Measurements from ENCODE around the gene PDZRN3.

Gene PDZRN3

DNA sequence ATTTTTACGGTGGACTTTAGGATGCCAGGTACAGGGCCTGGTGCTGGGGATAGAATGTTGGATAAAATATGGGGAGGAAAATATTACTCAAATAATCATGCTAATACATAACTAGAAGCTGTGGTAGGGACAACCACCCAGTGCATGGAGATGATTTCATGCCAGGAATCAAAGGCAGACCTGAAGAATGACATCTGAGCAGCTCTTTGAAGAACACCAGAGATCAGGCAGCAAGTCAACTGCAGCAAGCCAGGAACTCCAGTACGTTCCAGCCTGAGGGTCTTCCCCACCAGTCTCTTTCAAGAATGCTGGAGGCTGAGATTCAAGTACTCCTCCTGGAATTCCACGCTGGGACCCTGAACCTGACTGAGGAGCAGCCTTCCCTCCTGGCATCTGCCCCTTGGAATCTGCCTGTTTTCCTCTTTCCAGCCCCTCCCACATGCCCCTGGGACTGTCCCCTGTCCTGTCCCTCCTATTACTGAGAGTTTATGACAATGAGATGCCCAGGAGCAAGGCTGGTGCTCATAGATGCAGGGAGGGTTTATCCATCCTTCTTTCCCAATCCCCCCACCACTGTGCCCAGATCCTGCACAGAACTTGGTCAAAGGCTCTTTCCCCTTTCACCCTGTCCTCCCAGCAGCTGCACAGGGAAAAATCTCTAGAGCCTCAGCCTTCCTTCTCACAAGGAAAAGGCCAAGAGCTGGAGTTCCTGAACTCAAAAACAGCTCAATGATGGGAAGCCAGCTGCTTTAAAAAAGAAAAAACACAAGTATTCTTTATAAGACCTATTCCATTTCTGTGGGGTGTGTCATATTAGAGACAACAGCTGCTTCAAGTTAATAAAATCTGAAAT, 68.0 kb downstream of the PDZRN3 start:
- no peak for DNase-seq (ENCODE audit: low read depth)

DNA sequence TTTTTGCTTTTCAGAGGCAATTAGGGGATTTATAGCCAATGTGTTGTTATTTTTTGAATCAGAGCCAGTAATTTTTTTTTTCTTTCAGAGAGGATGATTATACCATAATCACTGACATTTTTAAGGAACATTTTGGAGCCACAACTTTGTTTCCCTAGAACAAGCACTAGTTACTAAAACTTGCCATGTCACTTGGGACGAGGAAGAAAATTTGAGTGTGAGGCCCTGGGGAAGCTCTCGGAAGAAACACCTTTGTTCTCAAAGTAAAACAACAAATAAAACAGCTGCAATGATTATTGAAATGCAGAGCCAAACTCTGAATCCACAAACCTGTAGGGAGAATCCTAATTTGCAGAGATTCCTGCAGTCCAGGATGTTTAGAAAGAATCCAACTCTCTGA, 69.7 kb downstream of the PDZRN3 start:
- DNase-seq (ENCODE audit: low read depth), result no peak

DNA sequence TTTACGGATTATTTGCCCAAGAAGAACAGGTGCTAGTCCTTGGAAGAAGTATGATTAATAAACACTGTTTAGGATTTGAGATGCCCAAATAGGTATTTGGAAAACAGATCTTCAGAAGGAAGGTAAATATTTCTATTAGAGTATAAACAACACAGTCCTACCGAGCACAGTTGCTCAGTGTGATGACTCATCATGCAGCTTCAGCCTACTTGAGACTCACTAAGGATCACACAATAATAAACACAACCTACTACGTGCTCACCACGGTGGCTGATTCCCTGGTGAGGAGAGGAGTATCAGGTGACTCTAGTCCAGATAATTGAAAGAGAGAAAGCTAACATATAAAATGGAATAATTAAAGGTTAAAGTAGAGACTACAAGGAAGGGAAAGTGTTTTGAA, 72.0 kb downstream of the PDZRN3 start:
- DNase-seq (ENCODE audit: low read depth), result no peak

DNA sequence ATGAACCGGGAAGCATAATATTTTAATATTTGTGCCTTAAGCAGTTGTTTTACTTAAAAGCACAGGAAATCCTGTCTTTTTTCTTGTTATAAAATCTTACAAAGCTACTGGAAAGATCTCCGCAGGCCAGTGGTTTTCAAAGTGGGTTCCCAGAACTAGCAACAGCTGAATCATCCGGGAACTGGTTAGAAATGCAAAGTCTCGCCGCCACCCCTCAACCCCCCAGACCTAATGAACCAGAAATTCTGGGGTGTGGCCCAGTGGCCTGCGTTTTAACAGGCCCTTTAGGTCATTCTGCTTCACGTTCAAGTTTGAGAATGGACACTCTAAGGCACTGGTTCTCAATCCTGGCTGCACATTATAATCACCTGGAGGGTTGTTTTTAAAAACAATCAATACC, 74.7 kb downstream of the PDZRN3 start:
- no peak for DNase-seq (ENCODE audit: low read depth)

DNA sequence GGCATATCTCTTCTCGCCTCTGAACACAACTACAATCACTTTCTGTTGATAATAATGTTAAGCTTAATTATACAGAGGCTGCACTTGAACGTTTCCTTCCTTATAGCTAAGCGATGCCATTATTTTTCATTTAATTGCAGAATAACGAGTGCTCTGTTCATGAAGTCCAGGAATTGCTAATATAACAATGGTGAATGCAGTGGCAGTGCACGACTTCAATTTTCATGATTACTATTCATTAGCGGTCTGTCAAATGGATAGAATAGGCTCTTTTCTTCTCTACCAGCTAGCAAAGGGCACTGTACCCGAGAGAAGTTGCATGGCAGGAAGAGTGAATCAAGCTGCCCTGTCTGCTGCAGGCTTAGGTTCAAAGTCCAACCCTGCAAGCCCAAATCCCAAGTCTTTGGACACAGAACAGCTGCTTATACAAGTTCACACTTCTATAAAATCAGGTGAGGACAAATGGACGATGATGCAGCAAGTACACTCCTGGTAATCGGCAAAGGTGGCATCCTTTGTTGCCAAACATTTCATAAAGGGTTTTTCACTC, 75.6 kb downstream of the PDZRN3 start:
- DNase-seq (ENCODE audit: low read depth), result no peak

DNA sequence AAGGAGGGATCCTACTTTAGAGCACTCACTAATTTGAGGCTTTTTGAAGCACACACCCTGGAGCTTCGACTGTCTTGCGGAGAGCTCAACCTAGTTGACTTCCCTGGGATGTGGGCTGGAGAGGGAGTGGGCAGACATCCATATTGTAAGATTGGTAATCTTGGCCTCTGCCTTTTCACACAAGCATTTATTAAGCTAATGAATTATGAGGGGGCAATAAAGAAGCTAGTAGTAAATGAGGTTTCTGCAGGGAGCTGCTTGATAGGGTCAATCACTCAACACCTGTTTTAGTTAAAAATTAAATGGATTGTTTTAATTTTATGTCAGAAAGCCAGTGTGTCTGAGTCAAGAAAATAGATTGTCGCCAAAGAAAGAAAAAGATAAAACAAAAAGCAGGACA, 76.3 kb downstream of the PDZRN3 start:
- DNase-seq (ENCODE audit: low read depth), result no peak

DNA sequence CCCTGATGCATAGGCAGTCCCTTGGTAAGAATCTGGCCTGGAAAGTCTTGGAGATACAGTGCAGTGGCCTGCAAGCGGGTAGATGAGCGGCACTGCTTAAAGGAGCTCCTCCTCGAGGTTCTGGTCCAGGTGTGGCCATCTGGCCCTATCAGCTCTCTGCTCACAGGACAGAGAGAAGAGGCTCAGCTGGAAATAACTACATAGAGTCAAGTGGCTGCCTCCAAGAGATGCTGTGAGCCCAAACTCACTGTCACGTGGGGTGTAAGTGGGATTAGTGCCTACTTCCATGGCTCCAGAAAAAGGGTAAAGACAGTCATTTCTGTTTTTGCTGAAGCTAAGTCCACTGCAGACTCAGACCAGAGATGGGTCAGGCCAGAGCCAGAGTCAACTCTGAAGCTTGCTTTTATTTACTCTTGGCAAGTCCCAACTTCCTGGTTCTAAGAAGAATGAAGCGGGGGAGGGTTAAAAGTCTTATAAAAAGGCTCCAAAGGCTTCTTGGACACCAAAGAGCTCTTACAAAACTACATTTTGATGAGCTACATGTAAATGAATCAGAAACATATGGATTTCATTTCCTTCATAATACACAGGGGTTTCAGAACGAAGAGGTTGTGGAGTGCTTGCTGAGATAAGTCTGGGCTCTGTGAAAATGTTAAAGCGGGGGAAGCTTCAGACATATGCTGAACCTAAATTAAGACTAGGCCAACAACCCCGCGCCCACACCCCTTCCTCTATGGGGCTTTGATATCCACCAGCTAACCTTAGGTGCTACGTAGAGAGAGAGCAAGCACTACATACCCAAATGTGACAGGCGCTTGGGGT, 77.1 kb downstream of the PDZRN3 start:
- no peak for DNase-seq (ENCODE audit: low read depth)

DNA sequence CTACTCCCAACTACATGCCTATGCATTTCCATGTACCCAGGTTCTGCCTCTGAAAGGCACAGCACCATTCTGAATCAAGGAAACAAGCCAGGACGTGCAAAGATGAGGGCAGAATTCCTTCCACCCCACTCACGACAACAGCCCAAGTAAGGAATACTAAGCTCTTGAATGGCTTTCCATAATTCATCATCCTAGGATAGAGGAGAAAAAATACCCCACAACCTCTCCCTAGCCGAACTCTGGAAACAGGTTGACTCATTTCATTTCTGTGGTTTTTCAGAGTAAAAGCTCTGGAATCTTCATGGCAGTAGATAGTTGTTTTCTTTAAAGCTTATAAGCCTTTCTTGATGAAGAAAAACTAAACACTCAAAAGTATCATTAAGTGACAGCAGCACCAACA, 77.8 kb downstream of the PDZRN3 start:
- no peak for DNase-seq (ENCODE audit: low read depth)

DNA sequence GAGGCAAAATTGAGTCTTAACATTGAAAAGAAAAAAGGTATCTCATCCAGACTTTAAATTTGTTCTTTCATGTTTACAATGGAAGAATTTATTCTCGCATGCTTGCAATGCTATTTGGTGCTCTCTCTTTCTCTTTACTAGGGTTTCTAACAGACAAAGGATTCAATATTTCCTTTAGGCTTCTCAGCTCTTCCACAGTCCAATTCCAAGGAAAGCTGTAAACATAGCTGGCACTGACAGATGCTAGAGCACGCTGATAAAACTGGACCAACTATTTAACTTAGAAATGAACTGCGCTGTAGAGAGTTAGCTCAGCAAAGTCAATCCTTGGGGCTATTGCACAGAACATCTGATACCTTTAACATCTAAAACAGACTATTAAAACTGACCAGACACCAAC, 81.3 kb downstream of the PDZRN3 start:
- DNase-seq (ENCODE audit: low read depth), result no peak

DNA sequence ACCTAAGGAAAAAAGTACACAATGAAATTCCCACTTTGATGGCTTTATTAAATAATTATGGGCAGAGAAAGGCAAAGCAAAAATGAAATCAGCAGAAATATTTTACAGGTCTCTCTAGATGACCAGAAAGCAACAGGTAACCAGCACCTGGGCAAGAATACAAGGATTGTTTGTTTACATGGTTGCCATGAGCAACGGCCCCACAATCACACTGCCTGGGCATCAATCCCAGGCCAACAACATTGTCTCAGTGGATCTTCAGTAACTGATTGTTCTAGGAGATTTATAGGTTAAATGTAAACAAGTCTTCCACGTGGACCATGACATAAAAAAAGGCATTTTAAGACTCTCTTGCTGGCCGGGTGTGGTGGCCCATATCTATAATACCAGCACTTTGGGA, 82.6 kb downstream of the PDZRN3 start:
- DNase-seq (ENCODE audit: low read depth), result no peak

DNA sequence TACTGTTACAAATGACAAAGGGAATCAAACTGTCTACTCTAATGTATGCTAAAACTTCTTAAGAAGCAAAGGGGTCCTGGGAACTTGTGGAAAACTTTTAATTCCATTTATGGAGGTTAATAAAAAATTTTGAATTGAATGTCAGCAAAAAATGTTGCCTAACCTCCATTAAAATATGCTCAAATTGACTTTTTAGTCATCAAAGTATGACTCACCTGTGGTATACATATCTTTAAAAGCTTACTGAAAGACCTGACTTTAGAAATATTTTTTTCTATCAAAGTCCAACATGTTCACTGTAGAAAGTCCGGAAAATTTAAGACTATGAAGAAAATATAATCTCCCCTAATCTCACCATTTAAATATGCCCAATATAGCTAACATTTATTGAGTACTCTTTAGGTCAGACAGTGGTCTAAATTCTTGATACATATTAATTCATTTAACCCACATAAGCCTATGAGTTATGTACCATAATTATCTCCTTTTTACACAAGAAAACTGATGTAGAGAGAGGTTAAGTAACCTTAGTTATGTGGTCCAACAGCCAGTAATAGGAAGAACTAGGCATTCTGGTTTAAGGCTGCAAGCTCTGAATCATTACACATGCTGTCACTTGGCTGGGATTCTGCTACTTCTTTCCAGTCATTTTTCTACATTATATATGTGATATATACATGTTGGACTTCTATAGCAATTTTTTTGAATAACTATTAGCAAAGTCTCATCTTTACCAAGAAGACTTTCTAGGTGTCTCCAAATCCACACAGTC, 83.6 kb downstream of the PDZRN3 start:
- no peak for DNase-seq (ENCODE audit: low read depth)

DNA sequence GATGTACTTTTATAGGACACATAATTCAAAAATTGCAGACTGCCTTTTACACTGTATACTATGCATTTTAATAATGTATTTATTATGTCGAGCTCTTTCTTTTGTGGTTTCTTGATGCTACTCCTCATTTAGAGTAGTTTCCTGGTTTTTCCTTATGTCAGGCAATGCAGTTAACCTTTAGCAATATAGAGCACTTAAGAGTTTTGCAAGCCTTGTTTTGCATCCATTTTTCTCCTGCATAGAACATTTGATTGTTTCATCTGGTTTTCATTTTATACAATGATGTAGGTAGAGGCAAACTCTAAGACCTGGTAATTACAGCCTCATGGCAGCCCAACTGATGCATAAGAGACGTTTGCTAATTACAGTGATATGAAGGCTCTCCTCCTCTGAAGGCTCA, 86.3 kb downstream of the PDZRN3 start:
- no peak for DNase-seq (ENCODE audit: low read depth)

DNA sequence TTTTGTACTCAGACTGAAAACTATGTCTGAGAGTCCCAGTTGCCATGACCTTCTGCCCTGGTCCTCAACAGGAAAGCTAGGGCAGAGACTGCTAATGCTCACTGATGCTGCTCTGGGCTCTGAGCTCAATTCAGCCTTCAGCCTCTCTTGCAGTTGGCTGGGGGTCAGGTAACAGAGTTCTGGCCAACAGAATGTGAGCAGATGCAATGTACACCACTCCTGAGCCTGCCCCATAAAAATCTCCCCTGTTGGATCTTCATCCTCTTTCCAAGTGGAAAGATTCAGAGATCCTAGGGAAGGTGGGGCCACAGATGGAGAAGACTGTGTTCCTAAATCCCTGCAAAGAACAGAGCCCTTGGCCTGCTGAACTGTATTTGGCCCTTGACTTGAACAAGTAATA, 87.8 kb downstream of the PDZRN3 start:
- DNase-seq (ENCODE audit: low read depth), result no peak

DNA sequence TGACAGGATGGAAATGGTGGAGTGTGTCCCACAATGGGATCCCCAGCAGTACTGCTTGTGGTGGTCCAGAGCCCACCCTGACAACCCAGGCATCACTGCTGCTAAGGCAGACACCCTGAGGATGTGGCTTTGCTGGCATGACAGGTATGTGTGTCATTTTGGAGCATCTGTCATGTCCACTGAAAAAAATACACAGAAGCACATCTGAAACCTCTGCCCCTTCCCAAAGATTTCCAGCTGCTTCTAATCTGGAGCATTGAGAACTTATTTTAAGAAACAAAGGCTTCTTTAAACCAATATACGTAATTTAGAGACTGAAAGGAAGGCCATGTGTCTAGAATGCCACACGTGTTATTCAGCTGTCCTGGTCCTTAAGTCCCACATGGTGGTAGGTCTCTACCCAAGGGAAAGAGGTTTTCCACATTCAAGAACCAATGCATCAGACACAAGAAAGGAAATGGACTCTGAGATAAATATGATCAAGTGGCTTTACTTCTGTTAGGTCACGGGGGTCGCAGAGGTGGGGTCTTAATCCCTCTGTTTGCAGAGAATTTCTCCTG, 88.3 kb downstream of the PDZRN3 start:
- no peak for DNase-seq (ENCODE audit: low read depth)

DNA sequence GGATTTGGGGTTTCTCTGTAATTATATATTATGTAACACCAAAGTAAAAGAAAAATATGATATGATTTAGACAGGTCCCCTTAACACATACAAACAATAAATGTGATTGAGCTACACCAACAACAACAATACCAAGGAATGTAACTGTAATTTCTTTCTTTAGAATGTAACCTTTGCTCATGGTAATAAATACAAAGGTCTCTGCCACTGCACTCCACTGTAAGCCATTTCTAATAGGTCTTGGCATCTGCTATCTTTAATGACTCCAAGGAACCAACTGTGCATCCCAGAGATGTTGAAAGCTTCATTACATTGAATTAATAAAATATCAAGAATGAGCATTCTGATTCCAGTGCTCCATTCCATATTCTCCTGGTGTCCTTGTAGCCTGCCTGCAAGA, 88.8 kb downstream of the PDZRN3 start:
- DNase-seq (ENCODE audit: low read depth), result no peak

DNA sequence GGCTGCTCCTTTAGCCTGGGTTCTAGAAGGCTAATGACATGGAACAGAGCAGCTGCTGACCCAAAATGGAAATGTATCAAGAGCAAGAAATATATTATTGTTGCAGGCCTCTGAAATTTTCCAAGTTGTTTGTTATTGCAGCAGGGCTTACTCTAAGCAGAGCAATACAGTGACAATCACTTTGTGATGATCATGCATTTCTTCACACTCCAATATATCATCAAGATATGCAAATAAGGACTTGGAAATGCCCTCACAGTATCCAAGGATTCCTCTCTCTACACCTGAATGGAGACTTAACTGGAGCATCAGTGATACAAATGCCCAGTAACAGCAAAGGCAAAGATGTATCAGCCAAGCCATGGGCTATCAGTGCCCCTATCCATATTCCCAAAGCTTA, 89.6 kb downstream of the PDZRN3 start:
- DNase-seq (ENCODE audit: low read depth), result no peak

DNA sequence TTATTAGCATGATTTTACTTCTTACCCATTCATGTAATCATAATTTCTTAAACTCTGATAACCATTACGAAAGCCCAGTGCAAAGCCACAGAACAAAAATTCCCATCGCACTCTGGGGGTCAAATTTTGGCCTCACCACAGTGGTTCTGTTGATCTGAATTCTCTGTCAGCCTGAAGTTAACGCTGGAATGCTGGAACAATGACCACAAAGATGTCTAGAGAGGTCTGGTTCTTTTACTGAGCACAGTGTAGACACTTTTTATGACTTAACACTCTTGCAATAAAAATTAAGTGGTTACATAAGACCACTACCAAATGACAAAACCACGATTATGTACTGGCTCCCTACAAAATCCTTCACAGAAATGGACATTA, 94.7 kb downstream of the PDZRN3 start:
- no peak for DNase-seq (ENCODE audit: low read depth)

DNA sequence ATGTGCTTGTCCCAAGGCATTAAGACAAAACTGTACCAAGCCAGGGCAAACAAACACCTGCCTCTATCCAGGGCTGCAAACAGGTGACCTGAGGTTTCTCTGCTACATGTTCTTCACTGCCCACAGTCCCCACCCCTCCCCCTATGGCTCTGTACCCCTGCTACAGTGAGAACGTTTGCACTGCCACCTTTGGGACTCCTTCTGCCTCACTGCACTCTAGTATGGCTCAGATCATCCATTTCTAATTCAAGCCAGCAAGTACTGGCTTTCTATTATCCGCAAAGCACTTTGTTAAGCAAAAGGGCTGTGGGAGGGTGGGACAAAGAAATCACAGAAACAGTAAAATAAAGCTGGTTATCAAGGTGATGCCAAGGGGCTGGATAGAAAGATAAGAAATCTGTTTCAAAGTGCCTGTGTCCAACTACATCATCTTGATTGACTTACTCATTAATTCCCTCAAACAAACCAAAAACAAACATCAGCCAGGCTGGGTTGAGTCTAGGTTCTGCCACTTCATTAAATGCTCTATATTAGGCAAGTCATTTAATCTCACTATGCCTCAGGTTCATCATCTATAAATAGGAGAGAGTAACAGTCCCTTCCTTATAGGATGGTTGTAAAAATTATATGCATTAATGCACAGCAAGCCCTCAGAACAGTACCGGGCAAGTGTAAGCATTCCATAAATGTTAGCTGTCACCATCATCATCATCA, 95.3 kb downstream of the PDZRN3 start:
- no peak for DNase-seq (ENCODE audit: low read depth)

DNA sequence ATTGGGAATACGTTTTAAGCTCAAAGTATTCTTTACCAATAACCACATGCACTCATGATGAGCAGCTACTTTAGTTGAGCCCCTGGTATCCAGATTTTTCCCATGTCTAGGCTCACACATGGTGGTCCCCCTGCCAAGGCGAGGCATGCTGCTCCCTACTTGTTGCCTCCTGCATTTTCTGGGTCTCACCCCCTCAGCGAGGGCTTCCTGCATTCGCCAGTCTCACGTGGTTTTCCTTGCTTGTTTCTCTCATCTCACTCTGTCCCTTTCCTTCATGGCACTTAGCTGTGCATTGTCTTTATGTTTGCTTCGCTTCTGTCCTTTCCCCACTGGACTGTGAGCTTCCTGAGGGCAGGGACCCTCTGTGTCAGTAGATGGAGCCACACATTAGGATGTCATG, 99.2 kb downstream of the PDZRN3 start:
- no peak for DNase-seq (ENCODE audit: low read depth)

DNA sequence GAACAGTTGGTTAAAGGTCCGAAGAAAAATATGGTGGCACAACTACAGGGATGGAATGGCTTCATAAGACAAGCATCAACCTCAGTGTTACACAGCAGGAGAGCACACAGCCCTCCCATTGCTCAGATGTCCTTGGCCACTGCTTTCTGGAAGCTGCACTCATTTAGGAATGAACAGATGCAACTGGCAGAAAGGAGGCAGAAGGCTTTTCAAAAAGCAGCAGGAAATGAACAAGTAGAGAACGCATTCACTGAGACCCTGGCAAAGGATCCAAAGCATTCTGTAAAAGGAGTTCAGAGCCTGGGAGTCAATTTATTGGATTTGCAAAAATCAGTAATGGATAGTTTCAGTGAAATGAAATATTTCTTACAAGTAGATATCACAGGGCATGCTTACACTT, 101.1 kb downstream of the PDZRN3 start:
- no peak for DNase-seq (ENCODE audit: low read depth)

DNA sequence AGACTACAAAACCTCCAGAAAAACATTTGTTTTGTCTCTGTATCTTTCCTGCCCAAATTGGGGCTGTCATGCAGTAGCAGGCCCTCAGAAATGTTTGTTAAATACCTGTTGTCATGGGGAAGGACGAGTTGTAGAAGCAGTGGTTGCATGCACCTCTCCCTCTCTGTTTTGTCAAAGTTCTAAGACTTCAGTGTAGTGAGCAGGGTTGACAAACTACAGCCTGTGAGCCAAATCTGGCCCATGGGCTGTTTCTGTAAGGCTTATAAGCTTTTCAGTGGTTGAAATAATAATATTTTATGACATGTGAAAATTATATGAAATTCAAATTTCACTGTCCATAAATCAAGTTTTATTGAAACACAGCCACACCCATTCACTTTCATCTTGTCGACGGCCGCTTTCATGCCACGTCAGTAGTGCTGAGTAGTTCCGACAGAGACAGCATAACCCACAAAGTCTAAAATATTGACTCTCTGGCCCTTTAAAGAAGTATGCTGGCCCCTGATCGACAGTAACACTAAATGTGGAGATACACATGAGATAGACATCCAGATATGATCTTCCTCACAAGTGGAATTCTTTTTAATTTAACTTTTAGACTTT, 102.9 kb downstream of the PDZRN3 start:
- no peak for DNase-seq (ENCODE audit: low read depth)
